Smooth muscle cell (in vitro differentiated cells): Measurements from ENCODE around the gene FAM234B. TPM values are rescaled to one million over a fixed set of nuclear protein-coding genes. Genes with fewer than 3 reads are reported as not detected.

Source experiments
- DNase-seq: peaks from one replicate; lab custom pipeline; 2025; ENCODE audit not compliant: unreplicated experiment; lab: John Stamatoyannopoulos, UW
- H2AFZ ChIP-seq: fragments of 200-600 bp; sonication (generic); 2 replicates; pipeline ENCODE4 v1.6.0; 2016; ENCODE audit warnings: antibody characterized with exemption, low read depth, mild to moderate bottlenecking
- H3F3A ChIP-seq: fragments of 200-600 bp; sonication (generic); 2 replicates; pipeline ENCODE4 v1.6.0; 2017; ENCODE audit warnings: antibody characterized with exemption, low read depth
- H3K27ac ChIP-seq: fragments of 200-600 bp; sonication (generic); 2 replicates; pipeline ENCODE4 v1.5.1; 2016; ENCODE audit warnings: low read depth, mild to moderate bottlenecking
- H3K27me3 ChIP-seq: fragments of 200-600 bp; sonication (generic); 2 replicates; pipeline ENCODE4 v1.6.1; 2016; ENCODE audit warnings: low read depth, mild to moderate bottlenecking
- H3K36me3 ChIP-seq: fragments of 200-600 bp; sonication (generic); 2 replicates; pipeline ENCODE4 v1.5.1; 2016; ENCODE audit warnings: low read depth
- H3K4me1 ChIP-seq: fragments of 200-600 bp; sonication (generic); 2 replicates; pipeline ENCODE4 v1.5.1; 2016; ENCODE audit warnings: low read depth
- H3K4me2 ChIP-seq: fragments of 200-600 bp; sonication (generic); 2 replicates; pipeline ENCODE4 v1.6.0; 2016; ENCODE audit warnings: mild to moderate bottlenecking
- H3K4me3 ChIP-seq: fragments of 200-600 bp; sonication (generic); 2 replicates; pipeline ENCODE4 v1.5.1; 2016; ENCODE audit warnings: mild to moderate bottlenecking
- H3K79me2 ChIP-seq: fragments of 200-600 bp; sonication (generic); 2 replicates; pipeline ENCODE4 v1.6.0; 2016; ENCODE audit warnings: low read depth, mild to moderate bottlenecking
- H3K9ac ChIP-seq: fragments of 200-600 bp; sonication (generic); 2 replicates; pipeline ENCODE4 v1.6.0; 2016; ENCODE audit warnings: low read depth
- H3K9me3 ChIP-seq: fragments of 200-600 bp; sonication (generic); replicated peaks from 2 replicates; pipeline ENCODE4 v1.5.1; 2016; ENCODE audit warnings: low read depth
- H4K20me1 ChIP-seq: fragments of 200-600 bp; sonication (generic); 2 replicates; pipeline ENCODE4 v1.6.0; 2016; ENCODE audit warnings: low read depth
- CTCF ChIP-seq: fragments of 200-600 bp; sonication (generic); IDR thresholded peaks from 2 replicates; pipeline ENCODE4 v1.5.1; 2017; ENCODE audit warnings: borderline replicate concordance, mild to moderate bottlenecking, antibody characterized with exemption; ENCODE audit not compliant: insufficient read depth, poor library complexity, severe bottlenecking
- WGBS: methylation state at CpG from one replicate; pipeline ENCODE4 v1.1.7; 2016; ENCODE audit warnings: low lambda C conversion rate; 5-methylcytosine and 5-hydroxymethylcytosine counted together
- polyA plus RNA-seq: library from polyadenylated mRNA; unstranded; fragments of >200 nt; fragmentation: Nextera tagmentation; extraction: Ambion mirVana; gene quantifications from 2 replicates; pipeline ENCODE4 v1.2.1, GENCODE V29; 2016
- total RNA-seq: library from RNA; depleted of rRNA; stranded (reverse); fragments of >200 nt; gene quantifications from 2 replicates; pipeline ENCODE4 v1.2.3, GENCODE V29; 2014

FAM234B gene
- total and polyA plus RNA-seq, 2 experiments from 2014 or later = 1.6 to 3.0 TPM

- Histone ChIP-seq H3K4me1 (peaks cover 5% of the 10 kb centered on the region), H3K27me3 (no peaks in the 10 kb centered on the region), H3F3A (no peaks in the 10 kb centered on the region), H3K36me3 (no peaks in the 10 kb centered on the region), H3K27ac (no peak overlapping the region), H3K4me3 (no peak overlapping the region), H2AFZ (no peak overlapping the region), H3K9me3 (no peaks in the 10 kb centered on the region), H3K79me2 (no peaks in the 10 kb centered on the region), H3K4me2 (no peak overlapping the region), H4K20me1 (no peaks in the 10 kb centered on the region), H3K9ac (no peak overlapping the region)
- no peak for TF ChIP-seq CTCF
- WGBS = 83% methylated on average over 2 of the region's 2 CpGs
- DNase-seq = no peak
These were observed 38.5 kb upstream of the FAM234B start for GRCh38 chr12:13005649-13006048.

GRCh38 chr12:13007496-13008233, 36.5 kb upstream of the FAM234B start:
- WGBS = 88% methylated on average over 7 of the region's 7 CpGs
- H2AFZ ChIP-seq = no peak overlapping the region
- H3K4me2 ChIP-seq = no peak overlapping the region
- H3K9me3 ChIP-seq = no peaks in the 10 kb centered on the region
- no peaks in the 10 kb centered on the region for H3K79me2 ChIP-seq
- no peak for TF ChIP-seq CTCF
- DNase-seq = no peak
- no peak overlapping the region for H3K4me3 ChIP-seq
- H3K36me3 ChIP-seq = no peaks in the 10 kb centered on the region
- H3K27me3 ChIP-seq = no peaks in the 10 kb centered on the region
- no peak overlapping the region for H3K9ac ChIP-seq
- no peaks in the 10 kb centered on the region for H3F3A ChIP-seq
- H4K20me1 ChIP-seq = no peaks in the 10 kb centered on the region
- H3K4me1 ChIP-seq = peaks cover 5% of the 10 kb centered on the region
- no peak overlapping the region for H3K27ac ChIP-seq

GRCh38 chr12:13008741-13009380, 35.3 kb upstream of the FAM234B start:
- WGBS = 71% methylated on average over 5 of the region's 5 CpGs
- H3K4me2 ChIP-seq = peak overlapping the region; percentile 52
- peaks cover 5% of the 10 kb centered on the region for H3K4me1 ChIP-seq
- H3K9ac ChIP-seq = no peak overlapping the region
- no peaks in the 10 kb centered on the region for H3K79me2 ChIP-seq
- no peak overlapping the region for H2AFZ ChIP-seq
- H3K36me3 ChIP-seq = no peaks in the 10 kb centered on the region
- TF ChIP-seq CTCF = no peak
- no peaks in the 10 kb centered on the region for H3K27me3 ChIP-seq
- no peak overlapping the region for H3K4me3 ChIP-seq
- peak overlapping the region; percentile 82 for H3K27ac ChIP-seq
- no peaks in the 10 kb centered on the region for H3F3A ChIP-seq
- no peak for DNase-seq
- H4K20me1 ChIP-seq = no peaks in the 10 kb centered on the region
- no peaks in the 10 kb centered on the region for H3K9me3 ChIP-seq
